Parathyroid adenoma (tissue), 2 donors: ENCODE results near the gene TBC1D12.
"Not testable (repeated sequence)": the region's sequence is repeated elsewhere in the genome, so short reads cannot be mapped to it uniquely, and the experiment has no call there.

Experiments used
- H2AFZ ChIP-seq: fragments of 300-600 bp; sonication (generic); one replicate; pipeline ENCODE4 v1.7.0; 2017; ENCODE audit warnings: antibody characterized with exemption, mild to moderate bottlenecking
- H3K27ac ChIP-seq: fragments of 300-600 bp; sonication (generic); one replicate; pipeline ENCODE4 v1.7.0; 2017
- H3K27me3 ChIP-seq: fragments of 300-600 bp; sonication (generic); one replicate; pipeline ENCODE4 v1.7.0; 2017; ENCODE audit warnings: low read length; ENCODE audit not compliant: control insufficient read depth, insufficient read depth
- H3K36me3 ChIP-seq: fragments of 300-600 bp; sonication (generic); one replicate; pipeline ENCODE4 v1.7.0; 2017; ENCODE audit warnings: low read length; ENCODE audit not compliant: control insufficient read depth, insufficient read depth
- H3K4me1 ChIP-seq: fragments of 300-600 bp; sonication (generic); one replicate; pipeline ENCODE4 v1.7.0; 2017; ENCODE audit warnings: control low read depth
- H3K4me2 ChIP-seq: fragments of 300-600 bp; sonication (generic); one replicate; pipeline ENCODE4 v1.7.0; 2017; ENCODE audit warnings: low read length
- H3K4me3 ChIP-seq: fragments of 300-600 bp; sonication (generic); one replicate; pipeline ENCODE4 v1.7.0; 2017; ENCODE audit warnings: low read depth, low read length
- H3K79me2 ChIP-seq: fragments of 300-600 bp; sonication (generic); one replicate; pipeline ENCODE4 v1.7.0; 2017; ENCODE audit warnings: control low read depth
- H3K9ac ChIP-seq: fragments of 300-600 bp; sonication (generic); one replicate; pipeline ENCODE4 v1.7.0; 2017; ENCODE audit warnings: mild to moderate bottlenecking
- H3K9me3 ChIP-seq: fragments of 300-600 bp; sonication (generic); one replicate; pipeline ENCODE4 v1.7.0; 2017; ENCODE audit warnings: low read length; ENCODE audit not compliant: control insufficient read depth
- CTCF ChIP-seq: fragments of 300-600 bp; sonication (generic); IDR thresholded peaks from one replicate; pipeline ENCODE4 v1.7.0; 2017; ENCODE audit warnings: antibody characterized with exemption, mild to moderate bottlenecking
- donor health status: primary hyperparathyroidism.

The TBC1D12 gene

GRCh38 chr10:94366382-94366781 is 36.0 kb upstream of the TBC1D12 start:
- Histone ChIP-seq H3K79me2 (no peaks in the 10 kb centered on the region), H3K27ac (no peak overlapping the region), H3K4me1 (peaks cover 2% of the 10 kb centered on the region), H3K4me3 (no peak overlapping the region), H3K36me3 (no peaks in the 10 kb centered on the region), H3K9me3 (no peaks in the 10 kb centered on the region), H2AFZ (no peak overlapping the region), H3K27me3 (no peaks in the 10 kb centered on the region), H3K4me2 (no peak overlapping the region), H3K9ac (no peak overlapping the region)
- no peak for TF ChIP-seq CTCF

GRCh38 chr10:94370501-94370900 is 31.8 kb upstream of the TBC1D12 start:
- no peak overlapping the region for H3K9ac ChIP-seq

GRCh38 chr10:94375374-94375773 is 27.0 kb upstream of the TBC1D12 start:
- Histone ChIP-seq H3K4me2 (no peak overlapping the region), H3K4me1 (no peaks in the 10 kb centered on the region), H3K27me3 (no peaks in the 10 kb centered on the region), H3K79me2 (no peaks in the 10 kb centered on the region), H3K36me3 (no peaks in the 10 kb centered on the region), H3K4me3 (no peak overlapping the region), H3K9me3 (no peaks in the 10 kb centered on the region), H3K9ac (no peak overlapping the region), H3K27ac (no peak overlapping the region), H2AFZ (no peak overlapping the region)
- TF ChIP-seq CTCF: no peak

More at GRCh38 chr10:94370501-94370900, 31.8 kb upstream of the TBC1D12 start:
- Histone ChIP-seq H3K27me3 (no peaks in the 10 kb centered on the region), H3K27ac (no peak overlapping the region), H3K79me2 (no peaks in the 10 kb centered on the region), H3K36me3 (no peaks in the 10 kb centered on the region), H3K4me1 (no peaks in the 10 kb centered on the region), H3K4me2 (no peak overlapping the region), H2AFZ (no peak overlapping the region), H3K4me3 (no peak overlapping the region), H3K9me3 (no peaks in the 10 kb centered on the region)
- TF ChIP-seq CTCF: no peak

GRCh38 chr10:94376865-94377264 is 25.5 kb upstream of the TBC1D12 start:
- Histone ChIP-seq H3K27me3 (no peaks in the 10 kb centered on the region), H3K36me3 (no peaks in the 10 kb centered on the region), H2AFZ (no peak overlapping the region), H3K4me2 (no peak overlapping the region), H3K79me2 (no peaks in the 10 kb centered on the region), H3K9me3 (no peaks in the 10 kb centered on the region), H3K4me1 (no peaks in the 10 kb centered on the region), H3K9ac (no peak overlapping the region), H3K4me3 (no peak overlapping the region), H3K27ac (no peak overlapping the region)
- no peak for TF ChIP-seq CTCF

- no peaks in the 10 kb centered on the region for H3K9me3 ChIP-seq
- no peaks in the 10 kb centered on the region for H3K27me3 ChIP-seq
- no peak overlapping the region for H3K4me2 ChIP-seq
- H3K27ac ChIP-seq: no peak overlapping the region
- no peaks in the 10 kb centered on the region for H3K36me3 ChIP-seq
- TF ChIP-seq CTCF: no peak
- H3K9ac ChIP-seq: no peak overlapping the region
- no peaks in the 10 kb centered on the region for H3K79me2 ChIP-seq
- no peaks in the 10 kb centered on the region for H3K4me1 ChIP-seq
- no peak overlapping the region for H3K4me3 ChIP-seq
- no peak overlapping the region for H2AFZ ChIP-seq
Observed at GRCh38 chr10:94383530-94383929, 18.8 kb upstream of the TBC1D12 start.

GRCh38 chr10:94385733-94386132 is 16.6 kb upstream of the TBC1D12 start:
- H2AFZ ChIP-seq, H3K4me1 ChIP-seq, H3K9me3 ChIP-seq, H3K4me2 ChIP-seq, H3K9ac ChIP-seq, H3K27ac ChIP-seq, H3K36me3 ChIP-seq, H3K27me3 ChIP-seq, H3K4me3 ChIP-seq, H3K79me2 ChIP-seq: not testable (repeated sequence)

- not testable (repeated sequence) for H3K27ac ChIP-seq, H3K9me3 ChIP-seq, H3K27me3 ChIP-seq, H2AFZ ChIP-seq, H3K79me2 ChIP-seq, H3K4me2 ChIP-seq, H3K4me3 ChIP-seq, H3K4me1 ChIP-seq, H3K36me3 ChIP-seq, H3K9ac ChIP-seq
Observed at GRCh38 chr10:94392117-94392516, 10.2 kb upstream of the TBC1D12 start.
